ENCODE data around the gene BECN2. TPM values are rescaled to one million over a fixed set of nuclear protein-coding genes. Genes with fewer than 3 reads are reported as not detected.

Gene BECN2
- total RNA-seq, 120 experiments from 2014 or later, result not detected

Other genes with a start within 250 kb of the BECN2 start
- 1 to 10 TPM in 79 of 120 experiments, under 1 TPM in 39, not detected in 2; 0.18 to 4.7 (median 1.2) TPM for gene EXO1, start 109.6 kb upstream of the BECN2 start, total RNA-seq
- gene MAP1LC3C, start 41.3 kb downstream of the BECN2 start, total RNA-seq, result 1 to 10 TPM in 25 of 120 experiments, under 1 TPM in 51, not detected in 44; 0.38 to 6.4 (median 0.74) TPM

Measured in dorsolateral prefrontal cortex (tissue), 118 donors.